Calu3 (cell line): ENCODE data around the gene KIF2C. TPM values are rescaled to one million over a fixed set of nuclear protein-coding genes. Genes with fewer than 3 reads are reported as not detected.

Source experiments
- BruUV-seq: library from RNA; stranded (reverse); fragments of 400-500 nt; replicated peaks from 2 replicates; lab custom pipeline; 2021; lab: Mats Ljungman, UMichigan
- CTCF ChIA-PET: fragments of 300-600 bp; sonication (Branson Sonifier 250); formaldehyde crosslinking; loops from one replicate; lab custom pipeline; 2022; ENCODE audit warnings: antibody characterized with exemption; lab: Charles Lee
- DNase-seq: peaks from one replicate; pipeline ENCODE4 v3.0.0; 2022
- H3K27ac Mint-ChIP-seq: one replicate; pipeline ENCODE4 v1.8.0; 2022; ENCODE audit warnings: mixed read lengths; ENCODE audit not compliant: unreplicated experiment
- H3K27me3 Mint-ChIP-seq: one replicate; pipeline ENCODE4 v1.8.0; 2022; ENCODE audit warnings: mixed read lengths; ENCODE audit not compliant: unreplicated experiment
- H3K36me3 Mint-ChIP-seq: one replicate; pipeline ENCODE4 v1.8.0; 2022; ENCODE audit warnings: mild to moderate bottlenecking, moderate library complexity, mixed read lengths; ENCODE audit not compliant: insufficient read depth, unreplicated experiment
- H3K4me1 Mint-ChIP-seq: one replicate; pipeline ENCODE4 v1.8.0; 2022; ENCODE audit warnings: mild to moderate bottlenecking, low read depth, mixed read lengths; ENCODE audit not compliant: unreplicated experiment
- H3K4me3 Mint-ChIP-seq: one replicate; pipeline ENCODE4 v1.8.0; 2022; ENCODE audit warnings: mild to moderate bottlenecking, low read depth, moderate library complexity, mixed read lengths; ENCODE audit not compliant: unreplicated experiment
- H3K9me3 Mint-ChIP-seq: one replicate; pipeline ENCODE4 v1.8.0; 2022; ENCODE audit warnings: low read depth, mixed read lengths; ENCODE audit not compliant: unreplicated experiment
- CTCF ChIP-seq: fragments of 200-600 bp; IDR thresholded peaks from one replicate; pipeline ENCODE4 v1.8.0; 2022; ENCODE audit warnings: antibody characterized with exemption; ENCODE audit not compliant: unreplicated experiment
- intact Hi-C: fragments of 100-400 bp; cut with micrococcal nuclease; formaldehyde crosslinking; loops from one replicate; pipeline ENCODE4 v1.10.0; 2022; ENCODE audit not compliant: unreplicated experiment
- total RNA-seq: library from RNA; stranded (reverse); gene quantifications from 2 replicates; pipeline ENCODE4 v1.2.3, GENCODE V29; 2022

Gene KIF2C
- total RNA-seq, 1 experiment from 2014 or later: 67.6 TPM

GRCh38 chr1:44806025-44806703, 66.5 kb downstream of the KIF2C start:
- Mint-ChIP-seq H3K4me1 (peaks cover 47% of the 10 kb centered on the region), H3K9me3 (no peaks in the 10 kb centered on the region), H3K27me3 (no peaks in the 10 kb centered on the region), H3K4me3 (no peak overlapping the region), H3K27ac (no peak overlapping the region), H3K36me3 (peaks cover 69% of the 10 kb centered on the region)
- CTCF ChIA-PET: no interaction called here
- intact Hi-C loops: no loop called here
- BruUV-seq: no TSS peak
- no peak for TF ChIP-seq CTCF
- DNase-seq: no peak

GRCh38 chr1:44806704-44807363, 67.2 kb downstream of the KIF2C start, which contains the start of gene DYNLT4:
Gene DYNLT4, minus strand, starts transcription at chr1:44807351. Its CDS starts 683 bp downstream, at chr1:44806668.
- TSS peak; percentile 89 for BruUV-seq
- H3K4me3 Mint-ChIP-seq: peak within 1 kb of the TSS; percentile 51
- no peak for DNase-seq
- CTCF ChIA-PET: interaction anchor here (0.6 kb wide), 2 partner anchors 106 to 139 kb away, joined by 5 to 6 read pairs; no protein-coding TSS in a partner anchor
- no peak for TF ChIP-seq CTCF
- no peaks in the 10 kb centered on the region for H3K27me3 Mint-ChIP-seq
- H3K36me3 Mint-ChIP-seq: peaks cover 66% of the 10 kb centered on the region
- H3K27ac Mint-ChIP-seq: peak within 1 kb of the TSS; percentile 97
- intact Hi-C loops: no loop called here
- no peaks in the 10 kb centered on the region for H3K9me3 Mint-ChIP-seq
- peaks cover 49% of the 10 kb centered on the region for H3K4me1 Mint-ChIP-seq

DNA sequence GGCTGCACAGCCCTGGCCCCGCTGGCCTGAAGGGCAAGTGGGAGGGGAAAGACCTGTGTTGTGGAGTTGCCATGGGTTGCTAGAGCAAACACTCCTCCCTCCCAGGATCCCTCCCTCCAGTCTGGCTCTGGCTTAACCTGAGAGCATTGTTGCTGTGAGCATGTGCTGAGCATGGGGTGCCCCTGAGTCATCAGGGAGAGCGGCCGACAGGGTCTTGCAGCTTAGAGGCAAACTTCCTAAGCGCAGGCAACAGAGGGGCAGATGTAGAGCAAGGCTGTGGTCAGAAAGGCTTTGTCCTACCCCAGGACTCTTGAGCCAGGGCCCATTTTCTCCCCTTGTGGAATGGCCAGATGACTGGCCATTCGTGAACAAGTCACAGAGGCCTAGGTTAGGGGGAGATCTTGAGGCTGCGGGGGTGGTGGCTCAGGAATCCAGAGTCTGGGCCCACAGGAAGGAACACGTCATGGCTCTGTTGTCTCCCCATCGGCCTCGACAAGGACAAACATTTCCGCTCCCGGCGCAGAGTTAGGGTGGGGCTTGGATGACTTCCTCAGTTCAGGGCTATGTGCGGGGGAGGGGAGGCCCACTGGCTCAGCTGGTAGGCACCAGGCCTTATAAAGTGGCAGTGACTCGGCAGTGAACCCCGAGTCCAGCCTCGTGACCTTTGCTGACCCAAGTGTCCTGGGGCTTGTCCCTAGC, 67.9 kb downstream of the KIF2C start:
- Mint-ChIP-seq H3K27ac (peak overlapping the region; percentile 97), H3K27me3 (no peaks in the 10 kb centered on the region), H3K9me3 (no peaks in the 10 kb centered on the region), H3K4me3 (peak overlapping the region; percentile 51), H3K36me3 (peaks cover 65% of the 10 kb centered on the region), H3K4me1 (peaks cover 44% of the 10 kb centered on the region)
- CTCF ChIA-PET: interaction anchor here (0.6 to 1.6 kb wide), 5 partner anchors 7 to 139 kb away, joined by 3 to 10 read pairs (median 5); partner anchors contain the start of gene PLK3
- DNase-seq: peak; percentile 95
- no peak for TF ChIP-seq CTCF
- no TSS peak for BruUV-seq
- intact Hi-C loops: no loop called here
